Naive thymus-derived CD4-positive, alpha-beta T cell (primary cell): ENCODE data around the gene SLC22A12. TPM values are rescaled to one million over a fixed set of nuclear protein-coding genes. Genes with fewer than 3 reads are reported as not detected.

ENCODE experiments used
- ATAC-seq: fragments of 150-1000 bp; cut with Tn5 transposase; 2 replicates; pipeline ENCODE4 v1.10.0; 2021; ENCODE audit warnings: mild to moderate bottlenecking, moderate library complexity
- CTCF ChIA-PET: fragments of 350-600 bp; sonication (Branson Sonifier 250); formaldehyde crosslinking; loops from one replicate; lab custom pipeline; 2021; ENCODE audit warnings: antibody characterized with exemption; lab: Charles Lee
- POLR2A ChIA-PET: fragments of 350-600 bp; sonication (Branson Sonifier 250); formaldehyde crosslinking; loops from one replicate; lab custom pipeline; 2021; ENCODE audit warnings: antibody characterized with exemption, inconsistent platforms; lab: Charles Lee
- DNase-seq, 9 donors: peaks; one replicate each; pipeline versions ENCODE4 v3.0.0 to v3.0.0-alpha.2; 2020 to 2022; ENCODE audit warnings: mixed read lengths in 1 of 9
- H3K27ac ChIP-seq: one replicate; pipeline ENCODE4 v1.7.0; 2013; ENCODE audit warnings: mild to moderate bottlenecking, low read depth, low read length, moderate library complexity
- H3K27me3 ChIP-seq, 2 donors: one replicate each; pipeline ENCODE4 v1.7.0; 2013; ENCODE audit warnings: low read length in 2 of 2, mild to moderate bottlenecking in 2 of 2, moderate library complexity in 2 of 2; ENCODE audit not compliant: control insufficient read depth in 2 of 2, insufficient read depth in 2 of 2
- H3K36me3 ChIP-seq, 3 experiments: 1 replicate in 2 of 3; 2 replicates in 1 of 3; pipeline ENCODE4 v1.7.0; 2013; ENCODE audit warnings: low read length in 3 of 3, mild to moderate bottlenecking in 3 of 3, moderate library complexity in 1 of 3; ENCODE audit not compliant: insufficient read depth in 3 of 3, control insufficient read depth in 2 of 3
- H3K4me1 ChIP-seq, 2 donors: one replicate each; pipeline ENCODE4 v1.7.0; 2013; ENCODE audit warnings: low read length in 2 of 2, mild to moderate bottlenecking in 2 of 2, moderate library complexity in 1 of 2; ENCODE audit not compliant: control insufficient read depth in 2 of 2, insufficient read depth in 2 of 2
- H3K4me3 ChIP-seq: 2 replicates; pipeline ENCODE4 v1.7.0; 2013; ENCODE audit warnings: mild to moderate bottlenecking, low read length
- H3K9me3 ChIP-seq, 3 experiments: 1 replicate in 2 of 3; 2 replicates in 1 of 3; pipeline ENCODE4 v1.7.0; 2013; ENCODE audit warnings: low read length in 3 of 3; ENCODE audit not compliant: control insufficient read depth in 2 of 3
- H3K27ac Mint-ChIP-seq, 9 donors: one replicate each; pipeline ENCODE4 v1.8.0; 2020 to 2022; ENCODE audit warnings: mixed read lengths in 9 of 9, mild to moderate bottlenecking in 8 of 9, moderate library complexity in 5 of 9, inconsistent platforms in 2 of 9
- H3K27me3 Mint-ChIP-seq, 5 donors: one replicate each; pipeline ENCODE4 v1.8.0; 2021 to 2022; ENCODE audit warnings: mixed read lengths in 5 of 5, mild to moderate bottlenecking in 1 of 5
- H3K36me3 Mint-ChIP-seq, 5 donors: one replicate each; pipeline ENCODE4 v1.8.0; 2020 to 2022; ENCODE audit warnings: mixed read lengths in 5 of 5, mild to moderate bottlenecking in 3 of 5, inconsistent platforms in 1 of 5
- H3K4me1 Mint-ChIP-seq, 7 donors: one replicate each; pipeline ENCODE4 v1.8.0; 2020 to 2022; ENCODE audit warnings: mixed read lengths in 7 of 7, mild to moderate bottlenecking in 3 of 7, inconsistent platforms in 1 of 7
- H3K4me3 Mint-ChIP-seq, 10 donors: one replicate each; pipeline ENCODE4 v1.8.0; 2020 to 2022; ENCODE audit warnings: mild to moderate bottlenecking in 10 of 10, mixed read lengths in 10 of 10, moderate library complexity in 6 of 10, inconsistent platforms in 2 of 10
- H3K9me3 Mint-ChIP-seq, 11 donors: one replicate each; pipeline ENCODE4 v1.8.0; 2020 to 2022; ENCODE audit warnings: mixed read lengths in 11 of 11, mild to moderate bottlenecking in 4 of 11, inconsistent platforms in 1 of 11, moderate library complexity in 1 of 11
- intact Hi-C, 2 donors: fragments of 100-400 bp; cut with micrococcal nuclease; formaldehyde crosslinking; loops; one replicate each; pipeline ENCODE4 v1.15.1; 2023
- polyA plus RNA-seq, 2 donors: library from polyadenylated mRNA; unstranded; fragments of 300-500 nt; fragmentation: Illumina TruSeq; gene quantifications; one replicate each; pipeline ENCODE4 v1.2.3, GENCODE V29; 2021
- total RNA-seq, 6 experiments: library from RNA in 5 of 6; stranded (reverse) in 5 of 6; gene quantifications; 1 replicate in 5 of 6; 2 replicates in 1 of 6; pipeline ENCODE4 v1.2.3 and lab custom pipeline; 2021 to 2026

Gene SLC22A12
- total and polyA plus RNA-seq, 7 experiments from 2014 or later, result not detected

- POLR2A ChIA-PET, result no interaction called here
- H3K36me3 Mint-ChIP-seq, result peaks cover 0 to 9% (median 0%) of the 10 kb centered on the region in 5 donors
- DNase-seq (no peak), ATAC-seq (no peak)
- peaks cover 0 to 1% (median 0%) of the 10 kb centered on the region in 7 donors for H3K4me1 Mint-ChIP-seq
- no peak overlapping the region for H3K4me3 ChIP-seq
- CTCF ChIA-PET, result no interaction called here
- peaks cover 8 to 12% (median 10%) of the 10 kb centered on the region in 11 donors for H3K9me3 Mint-ChIP-seq
- intact Hi-C loops, result no loop called here
- no peak overlapping the region for H3K27ac Mint-ChIP-seq
- no peak overlapping the region for H3K4me3 Mint-ChIP-seq
- no peak overlapping the region for H3K27ac ChIP-seq
- no peaks in the 10 kb centered on the region for H3K27me3 ChIP-seq
- H3K36me3 ChIP-seq, result no peaks in the 10 kb centered on the region
- no peaks in the 10 kb centered on the region for H3K4me1 ChIP-seq
- no peaks in the 10 kb centered on the region for H3K9me3 ChIP-seq
- peaks cover 7 to 17% (median 11%) of the 10 kb centered on the region in 5 donors for H3K27me3 Mint-ChIP-seq
Measured at GRCh38 chr11:64583296-64584262, 7.4 kb upstream of the SLC22A12 start.

- peaks cover 7 to 22% (median 12%) of the 10 kb centered on the region in 5 donors for H3K27me3 Mint-ChIP-seq
- Histone ChIP-seq H3K27ac (no peak overlapping the region), H3K27me3 (no peaks in the 10 kb centered on the region), H3K36me3 (no peaks in the 10 kb centered on the region), H3K4me3 (no peak overlapping the region), H3K9me3 (no peaks in the 10 kb centered on the region), H3K4me1 (no peaks in the 10 kb centered on the region)
- no peak overlapping the region for H3K27ac Mint-ChIP-seq
- intact Hi-C loops, result no loop called here
- peaks cover 9 to 19% (median 11%) of the 10 kb centered on the region in 11 donors for H3K9me3 Mint-ChIP-seq
- no peak for DNase-seq
- POLR2A ChIA-PET, result no interaction called here
- no peak for ATAC-seq
- peaks cover 0 to 10% (median 0%) of the 10 kb centered on the region in 5 donors for H3K36me3 Mint-ChIP-seq
- CTCF ChIA-PET, result no interaction called here
- H3K4me3 Mint-ChIP-seq, result no peak overlapping the region
- H3K4me1 Mint-ChIP-seq, result peaks cover 0 to 1% (median 0%) of the 10 kb centered on the region in 7 donors
Measured at GRCh38 chr11:64585150-64585549, 5.9 kb upstream of the SLC22A12 start.

- no peak overlapping the region for H3K27ac Mint-ChIP-seq
- H3K4me3 Mint-ChIP-seq, result no peak overlapping the region
- H3K4me1 Mint-ChIP-seq, result peaks cover 0 to 1% (median 0%) of the 10 kb centered on the region in 7 donors
- H3K4me3 ChIP-seq, result no peak overlapping the region
- H3K27me3 Mint-ChIP-seq, result peaks cover 7 to 22% (median 12%) of the 10 kb centered on the region in 5 donors
- ChIA-PET CTCF (no interaction called here), POLR2A (no interaction called here)
- no peaks in the 10 kb centered on the region for H3K36me3 ChIP-seq
- no peak overlapping the region for H3K27ac ChIP-seq
- no peaks in the 10 kb centered on the region for H3K9me3 ChIP-seq
- peaks cover 9 to 19% (median 11%) of the 10 kb centered on the region in 11 donors for H3K9me3 Mint-ChIP-seq
- ATAC-seq (no peak), DNase-seq (no peak)
- peaks cover 0 to 10% (median 0%) of the 10 kb centered on the region in 5 donors for H3K36me3 Mint-ChIP-seq
- H3K27me3 ChIP-seq, result no peaks in the 10 kb centered on the region
- H3K4me1 ChIP-seq, result no peaks in the 10 kb centered on the region
- intact Hi-C loops, result no loop called here
Measured at GRCh38 chr11:64586366-64586765, 4.7 kb upstream of the SLC22A12 start.

GRCh38 chr11:64588701-64589100 is 2.3 kb upstream of the SLC22A12 start:
- Mint-ChIP-seq H3K4me1 (peaks cover 0 to 1% (median 0%) of the 10 kb centered on the region in 7 donors), H3K27ac (no peak overlapping the region), H3K9me3 (peaks cover 9 to 19% (median 11%) of the 10 kb centered on the region in 11 donors)

GRCh38 chr11:64591257-64592233 is 525 bp downstream of the SLC22A12 start:
- Mint-ChIP-seq H3K9me3 (peaks cover 9 to 19% (median 11%) of the 10 kb centered on the region in 11 donors), H3K27ac (no peak overlapping the region), H3K36me3 (peaks cover 0 to 10% (median 0%) of the 10 kb centered on the region in 5 donors), H3K4me1 (no peaks in the 10 kb centered on the region), H3K4me3 (no peak overlapping the region), H3K27me3 (peaks cover 0 to 14% (median 10%) of the 10 kb centered on the region in 5 donors)
- Histone ChIP-seq H3K4me1 (no peaks in the 10 kb centered on the region), H3K27ac (no peak overlapping the region), H3K27me3 (no peaks in the 10 kb centered on the region), H3K9me3 (no peaks in the 10 kb centered on the region), H3K36me3 (no peaks in the 10 kb centered on the region), H3K4me3 (no peak overlapping the region)
- no peak for ATAC-seq
- intact Hi-C loops, result no loop called here
- ChIA-PET POLR2A (no interaction called here), CTCF (no interaction called here)
- DNase-seq, result no peak

More at GRCh38 chr11:64588701-64589100, 2.3 kb upstream of the SLC22A12 start:
- ATAC-seq, result no peak
- Mint-ChIP-seq H3K27me3 (peaks cover 7 to 22% (median 12%) of the 10 kb centered on the region in 5 donors), H3K4me3 (no peak overlapping the region), H3K36me3 (peaks cover 0 to 10% (median 0%) of the 10 kb centered on the region in 5 donors)
- intact Hi-C loops, result no loop called here
- ChIA-PET CTCF (no interaction called here), POLR2A (no interaction called here)
- Histone ChIP-seq H3K4me1 (no peaks in the 10 kb centered on the region), H3K4me3 (no peak overlapping the region), H3K9me3 (no peaks in the 10 kb centered on the region), H3K27ac (no peak overlapping the region), H3K27me3 (no peaks in the 10 kb centered on the region), H3K36me3 (no peaks in the 10 kb centered on the region)
- no peak for DNase-seq

- peaks cover 0 to 10% (median 0%) of the 10 kb centered on the region in 5 donors for H3K36me3 Mint-ChIP-seq
- POLR2A ChIA-PET, result no interaction called here
- ATAC-seq, result no peak
- peaks cover 8 to 19% (median 11%) of the 10 kb centered on the region in 11 donors for H3K9me3 Mint-ChIP-seq
- Histone ChIP-seq H3K9me3 (no peaks in the 10 kb centered on the region), H3K4me3 (no peak overlapping the region), H3K36me3 (no peaks in the 10 kb centered on the region), H3K4me1 (no peaks in the 10 kb centered on the region), H3K27ac (no peak overlapping the region), H3K27me3 (no peaks in the 10 kb centered on the region)
- H3K4me1 Mint-ChIP-seq, result no peaks in the 10 kb centered on the region
- peaks cover 0 to 12% (median 10%) of the 10 kb centered on the region in 5 donors for H3K27me3 Mint-ChIP-seq
- DNase-seq, result no peak
- intact Hi-C loops, result no loop called here
- no peak overlapping the region for H3K27ac Mint-ChIP-seq
- CTCF ChIA-PET, result no interaction called here
- H3K4me3 Mint-ChIP-seq, result no peak overlapping the region
Measured at GRCh38 chr11:64592234-64592615, 1.2 kb downstream of the SLC22A12 start.
